Stimulated activated CD8-positive, alpha-beta memory T cell treated with anti-CD3 and anti-CD28 coated beads, Interleukin-4, amount 100 ng/mL, for 1 hour (primary cell): ENCODE results near the gene FCER1G.
"Not testable (repeated sequence)": the region's sequence is repeated elsewhere in the genome, so short reads cannot be mapped to it uniquely, and the experiment has no call there.

ENCODE experiments used
- DNase-seq, 2 donors: peaks; one replicate each; pipeline ENCODE4 v3.0.0-alpha.2; 2020; ENCODE audit warnings: low read depth in 2 of 2, low spot score in 1 of 2

The FCER1G gene

GRCh38 chr1:161206411-161207140 lies 8.5 kb upstream of the FCER1G start:
- DNase-seq = no peak

GRCh38 chr1:161207173-161207572 lies 7.9 kb upstream of the FCER1G start:
- DNase-seq = no peak

GRCh38 chr1:161209790-161210409 lies 5.2 kb upstream of the FCER1G start:
- DNase-seq = peak in 1 of 2 donors; percentile 45

- DNase-seq = no peak
Measured at GRCh38 chr1:161214369-161214768, 726 bp upstream of the FCER1G start.

- no peak for DNase-seq
Measured at GRCh38 chr1:161216945-161217712, 2.0 kb downstream of the FCER1G start.

GRCh38 chr1:161217831-161218230 lies 2.7 kb downstream of the FCER1G start:
- DNase-seq = no peak

- no peak for DNase-seq
Measured at GRCh38 chr1:161218301-161219077, 3.4 kb downstream of the FCER1G start.

GRCh38 chr1:161219078-161219892 lies 4.2 kb downstream of the FCER1G start:
- no peak for DNase-seq

GRCh38 chr1:161220002-161220401 lies 4.9 kb downstream of the FCER1G start:
- DNase-seq = no peak

- DNase-seq = no peak
Measured at GRCh38 chr1:161222175-161223019, 7.3 kb downstream of the FCER1G start.

GRCh38 chr1:161223805-161224694 lies 9.0 kb downstream of the FCER1G start:
- DNase-seq = no peak

GRCh38 chr1:161224695-161225087 lies 9.6 kb downstream of the FCER1G start:
- not testable (repeated sequence) for DNase-seq

GRCh38 chr1:161225178-161225533 lies 10.1 kb downstream of the FCER1G start:
- no peak for DNase-seq

- peak; percentile 58 to 73 for DNase-seq
Measured at GRCh38 chr1:161225534-161226319, 10.6 kb downstream of the FCER1G start, which contains the start of gene TOMM40L. Gene TOMM40L (plus strand): TSS chr1:161226060. CDS start chr1:161226490, 430 bp downstream.

- DNase-seq = no peak
Measured at GRCh38 chr1:161226320-161226711, 11.2 kb downstream of the FCER1G start.

GRCh38 chr1:161226759-161227158 lies 11.7 kb downstream of the FCER1G start:
- no peak for DNase-seq

- DNase-seq = peak; percentile 78 to 91
Measured at GRCh38 chr1:161227196-161227871, 12.2 kb downstream of the FCER1G start.
